Mononuclear cell (primary cell): ENCODE data around the gene POLD3. TPM values are rescaled to one million over a fixed set of nuclear protein-coding genes. Genes with fewer than 3 reads are reported as not detected.

ENCODE experiments used
- H3K27me3 ChIP-seq: 2 replicates; pipeline ENCODE4 v1.6.0; 2011; ENCODE audit warnings: low read length, control low read depth; ENCODE audit not compliant: insufficient read depth
- H3K4me1 ChIP-seq: 2 replicates; pipeline ENCODE4 v1.5.1; 2011; ENCODE audit warnings: mild to moderate bottlenecking, low read length, control low read depth; ENCODE audit not compliant: insufficient read depth
- H3K4me3 ChIP-seq: 2 replicates; pipeline ENCODE4 v1.5.1; 2011; ENCODE audit warnings: mild to moderate bottlenecking, low read length, moderate library complexity
- H3K9me3 ChIP-seq: 2 replicates; pipeline ENCODE4 v1.5.1; 2011; ENCODE audit warnings: low read depth, mild to moderate bottlenecking, control low read depth, low read length
- total RNA-seq: library from RNA; depleted of rRNA; stranded (reverse); fragments of >200 nt; gene quantifications from one replicate; pipeline ENCODE4 v1.2.3, GENCODE V29; 2012

Gene POLD3
- total RNA-seq, 1 donor, result 5.7 TPM

DNA sequence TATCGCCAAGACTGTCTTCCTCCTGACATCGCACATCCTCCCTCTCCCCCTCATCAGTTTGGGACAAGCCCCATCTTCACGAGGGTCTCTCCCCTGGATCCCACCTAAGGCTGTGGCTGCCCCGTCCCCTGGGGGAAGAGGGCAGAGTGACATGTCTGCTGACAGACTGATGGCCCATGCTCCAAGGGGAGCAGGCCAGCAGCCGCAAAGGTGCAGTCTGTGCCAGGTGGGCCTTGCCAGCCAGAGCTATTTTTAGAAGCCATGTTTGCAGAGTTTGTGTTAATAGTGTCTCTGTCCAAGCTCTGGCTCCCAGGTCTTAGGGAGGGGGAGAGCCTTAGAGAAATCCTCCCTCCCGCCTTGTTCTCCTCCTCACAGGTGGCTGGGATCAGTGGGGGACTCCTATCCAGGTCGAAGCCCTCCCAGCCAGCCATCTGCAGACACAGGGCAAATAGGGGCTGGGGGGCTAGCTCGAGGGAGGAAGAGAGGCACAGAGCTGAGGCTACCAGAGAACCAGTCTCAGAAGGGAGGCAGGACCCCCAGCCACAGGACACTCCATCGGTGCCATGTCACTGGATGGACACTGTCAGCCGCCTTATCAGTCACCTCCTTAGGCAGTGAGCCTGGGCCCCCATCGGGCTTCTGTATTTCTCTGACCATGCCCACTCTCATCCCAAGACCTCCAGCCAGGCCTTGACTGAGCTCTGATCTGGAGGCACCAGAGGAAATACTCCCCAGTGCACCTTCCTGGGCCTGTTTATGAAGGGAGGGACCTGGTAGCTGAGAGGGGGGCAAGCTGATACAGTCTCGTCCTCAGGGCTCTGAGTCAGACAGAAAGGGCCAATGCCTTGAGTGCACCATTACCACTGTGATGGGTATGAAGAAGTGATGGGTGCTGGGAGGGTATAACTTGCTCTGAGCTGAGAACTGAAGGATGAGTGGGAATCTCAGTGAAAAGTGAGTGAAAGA is 89.6 kb downstream of the POLD3 start:
- no peak overlapping the region for H3K4me3 ChIP-seq
- H3K4me1 ChIP-seq, result peaks cover 11% of the 10 kb centered on the region
- H3K27me3 ChIP-seq, result peaks cover 13% of the 10 kb centered on the region
- no peaks in the 10 kb centered on the region for H3K9me3 ChIP-seq

DNA sequence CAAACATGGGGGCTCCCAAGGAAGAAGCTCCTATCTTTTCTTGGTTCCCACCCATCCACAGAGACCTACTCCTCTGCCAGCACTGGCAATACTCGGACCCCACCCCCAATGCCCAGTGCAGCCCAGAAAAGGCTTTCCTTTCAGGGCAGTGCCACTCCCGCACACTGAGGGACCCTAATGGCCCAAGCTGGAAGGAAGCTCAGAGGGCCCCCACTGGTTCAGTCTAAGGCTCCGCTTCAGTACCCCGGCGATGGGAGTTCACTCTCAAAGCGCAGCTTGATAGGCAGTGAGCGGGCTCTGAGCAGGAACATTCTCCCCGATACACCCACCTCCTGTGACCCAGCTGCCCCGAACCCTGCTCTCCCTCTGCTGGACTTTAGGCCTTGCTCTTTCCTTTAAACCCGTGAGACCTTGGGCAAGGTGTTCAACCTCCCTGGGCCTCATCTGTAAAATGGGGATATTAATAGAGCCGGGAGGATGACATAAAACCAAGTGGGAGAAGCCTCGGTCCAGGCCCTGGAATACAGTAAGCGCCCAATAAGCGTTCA is 90.4 kb downstream of the POLD3 start:
- H3K4me1 ChIP-seq, result peaks cover 11% of the 10 kb centered on the region
- no peaks in the 10 kb centered on the region for H3K9me3 ChIP-seq
- H3K4me3 ChIP-seq, result no peak overlapping the region
- peaks cover 13% of the 10 kb centered on the region for H3K27me3 ChIP-seq

DNA sequence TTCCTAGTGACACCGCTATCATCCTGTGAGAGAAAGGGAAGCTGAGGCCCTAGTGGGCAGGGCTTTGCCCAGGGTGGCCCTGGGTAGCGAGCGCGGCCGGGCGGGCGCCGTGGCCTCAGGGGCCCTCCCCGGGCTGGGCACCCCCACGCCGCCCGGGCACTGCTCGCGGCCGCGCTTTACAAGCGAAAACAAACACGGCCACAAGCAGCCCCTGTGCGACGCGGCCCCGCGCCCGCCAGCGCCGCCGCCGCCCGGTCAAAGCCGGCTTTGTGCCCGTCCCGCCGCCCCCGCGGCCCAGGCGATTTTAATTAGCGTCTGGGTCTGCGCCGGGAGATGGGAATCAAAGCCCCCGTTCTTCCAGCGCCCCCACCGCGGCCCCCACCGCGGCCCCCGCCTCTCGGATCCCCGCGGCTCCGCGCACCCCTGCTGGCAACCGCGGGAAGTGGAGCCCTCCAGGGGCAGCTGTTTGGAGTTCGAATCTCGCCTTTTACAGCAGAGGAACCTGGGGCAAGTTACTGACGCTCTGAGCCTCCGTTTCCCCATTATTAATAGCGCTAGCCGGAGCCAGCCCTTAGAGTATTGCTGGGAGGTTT is 91.0 kb downstream of the POLD3 start:
- peaks cover 13% of the 10 kb centered on the region for H3K27me3 ChIP-seq
- peaks cover 11% of the 10 kb centered on the region for H3K4me1 ChIP-seq
- no peak overlapping the region for H3K4me3 ChIP-seq
- H3K9me3 ChIP-seq, result no peaks in the 10 kb centered on the region

DNA sequence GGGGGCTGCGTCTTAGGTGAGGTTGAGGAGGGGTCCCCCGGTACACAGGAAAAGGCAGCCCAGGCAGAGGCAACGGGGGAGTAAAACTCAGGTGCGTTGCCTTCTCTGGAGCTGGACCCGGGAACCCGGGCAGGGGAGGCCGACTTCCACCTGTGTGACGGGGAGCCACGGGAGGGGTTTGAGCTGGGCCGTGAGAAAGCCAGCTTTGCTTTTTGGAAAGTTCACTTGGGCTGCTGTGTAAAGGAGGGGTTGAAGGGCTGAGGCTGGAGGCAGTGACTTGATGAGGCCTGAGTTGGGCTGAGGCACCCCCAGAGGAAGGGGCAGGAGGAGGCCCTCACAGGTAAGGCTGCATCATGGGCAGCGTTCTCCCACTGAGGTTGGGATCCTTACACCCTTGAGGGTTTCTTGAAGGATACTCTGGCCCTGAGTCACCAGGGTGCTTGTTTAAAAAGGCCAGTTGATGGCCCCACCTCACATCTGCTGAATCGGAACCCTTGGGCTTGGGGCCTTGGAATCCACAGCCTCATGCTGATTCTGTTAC is 91.6 kb downstream of the POLD3 start:
- peaks cover 13% of the 10 kb centered on the region for H3K27me3 ChIP-seq
- no peak overlapping the region for H3K4me3 ChIP-seq
- H3K9me3 ChIP-seq, result no peaks in the 10 kb centered on the region
- peaks cover 11% of the 10 kb centered on the region for H3K4me1 ChIP-seq

DNA sequence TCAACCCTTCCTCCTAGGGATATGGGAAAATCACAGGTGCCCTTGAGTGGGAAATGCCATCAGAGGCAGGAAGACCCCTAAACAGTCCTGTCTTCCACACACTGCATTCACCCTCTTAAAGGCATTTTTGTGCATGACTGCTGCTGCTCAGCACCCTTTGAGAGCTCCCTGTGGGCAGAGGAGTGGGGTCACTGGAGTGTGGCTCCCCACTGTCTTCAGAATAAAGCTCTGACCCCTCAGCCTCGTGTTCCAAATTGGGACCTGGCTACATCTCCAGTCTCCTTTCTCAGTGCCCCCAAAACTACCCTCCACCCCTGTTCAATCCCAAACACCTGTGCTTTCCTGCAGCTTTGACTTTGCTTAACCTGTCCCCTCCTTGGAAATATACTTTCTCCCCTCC is 92.3 kb downstream of the POLD3 start:
- peaks cover 11% of the 10 kb centered on the region for H3K4me1 ChIP-seq
- peaks cover 13% of the 10 kb centered on the region for H3K27me3 ChIP-seq
- H3K4me3 ChIP-seq, result no peak overlapping the region
- H3K9me3 ChIP-seq, result no peaks in the 10 kb centered on the region

DNA sequence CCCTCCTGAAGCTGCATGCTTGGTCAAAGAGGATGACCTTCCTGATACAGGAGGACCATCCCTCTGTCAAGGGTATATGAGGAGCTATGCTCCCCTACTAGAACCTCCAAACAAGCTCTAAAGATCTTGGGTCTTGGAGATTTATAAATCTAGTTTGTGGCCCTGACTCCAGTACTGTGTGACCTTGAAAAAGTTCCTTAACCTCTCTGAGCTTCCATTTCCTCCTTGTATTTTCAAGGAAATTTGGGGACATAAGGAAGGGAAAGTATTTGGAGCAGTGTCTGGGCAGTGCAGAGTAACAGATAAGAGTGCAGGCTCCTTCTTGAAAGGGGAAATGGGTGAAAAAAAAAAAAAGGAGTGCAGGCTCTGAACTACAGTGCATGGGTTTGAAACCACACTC is 93.0 kb downstream of the POLD3 start:
- Histone ChIP-seq H3K4me3 (no peak overlapping the region), H3K4me1 (peaks cover 11% of the 10 kb centered on the region), H3K9me3 (no peaks in the 10 kb centered on the region), H3K27me3 (peaks cover 13% of the 10 kb centered on the region)

DNA sequence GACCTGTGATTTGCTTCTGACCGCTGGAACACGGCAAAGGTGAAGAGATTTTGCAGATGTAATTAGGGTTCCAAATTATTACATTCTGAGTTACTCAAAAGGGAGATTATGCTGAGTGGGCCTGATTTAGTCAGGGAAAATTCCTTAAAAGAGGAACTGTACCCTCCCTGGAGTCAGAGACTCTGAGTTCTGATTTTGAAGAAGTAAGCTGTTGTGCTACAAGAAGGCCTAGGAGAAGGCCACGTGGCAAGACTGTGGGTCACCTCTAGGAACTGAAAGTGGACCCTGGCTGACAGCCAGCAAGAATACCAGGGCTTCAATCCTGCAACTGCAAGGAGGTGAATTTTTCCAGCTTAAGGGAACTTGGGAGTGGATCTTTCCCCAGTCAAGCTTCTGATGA is 93.5 kb downstream of the POLD3 start:
- Histone ChIP-seq H3K4me3 (no peak overlapping the region), H3K9me3 (no peaks in the 10 kb centered on the region), H3K27me3 (peaks cover 13% of the 10 kb centered on the region), H3K4me1 (peaks cover 11% of the 10 kb centered on the region)

DNA sequence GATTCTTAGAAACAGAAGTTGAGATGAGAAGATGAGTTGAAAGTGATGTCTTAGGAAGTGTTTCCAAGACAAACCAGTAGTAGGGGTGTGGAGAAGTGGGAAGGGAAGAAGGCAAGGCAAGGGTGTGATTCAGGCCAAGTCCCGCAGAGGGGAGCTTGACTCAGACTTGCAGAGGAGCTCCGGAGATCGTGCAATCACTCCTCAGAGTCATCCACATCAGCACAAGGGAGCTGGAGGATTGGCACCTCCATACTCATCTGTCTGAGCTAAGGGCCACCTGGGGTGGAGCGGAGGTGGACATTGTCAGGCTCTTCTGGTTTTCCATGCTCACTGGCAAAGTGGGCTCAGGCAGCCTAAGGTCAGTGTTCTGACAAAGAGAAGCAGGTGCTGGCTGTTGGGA is 94.4 kb downstream of the POLD3 start:
- H3K4me3 ChIP-seq, result no peak overlapping the region
- peaks cover 13% of the 10 kb centered on the region for H3K27me3 ChIP-seq
- H3K4me1 ChIP-seq, result peaks cover 11% of the 10 kb centered on the region
- no peaks in the 10 kb centered on the region for H3K9me3 ChIP-seq

DNA sequence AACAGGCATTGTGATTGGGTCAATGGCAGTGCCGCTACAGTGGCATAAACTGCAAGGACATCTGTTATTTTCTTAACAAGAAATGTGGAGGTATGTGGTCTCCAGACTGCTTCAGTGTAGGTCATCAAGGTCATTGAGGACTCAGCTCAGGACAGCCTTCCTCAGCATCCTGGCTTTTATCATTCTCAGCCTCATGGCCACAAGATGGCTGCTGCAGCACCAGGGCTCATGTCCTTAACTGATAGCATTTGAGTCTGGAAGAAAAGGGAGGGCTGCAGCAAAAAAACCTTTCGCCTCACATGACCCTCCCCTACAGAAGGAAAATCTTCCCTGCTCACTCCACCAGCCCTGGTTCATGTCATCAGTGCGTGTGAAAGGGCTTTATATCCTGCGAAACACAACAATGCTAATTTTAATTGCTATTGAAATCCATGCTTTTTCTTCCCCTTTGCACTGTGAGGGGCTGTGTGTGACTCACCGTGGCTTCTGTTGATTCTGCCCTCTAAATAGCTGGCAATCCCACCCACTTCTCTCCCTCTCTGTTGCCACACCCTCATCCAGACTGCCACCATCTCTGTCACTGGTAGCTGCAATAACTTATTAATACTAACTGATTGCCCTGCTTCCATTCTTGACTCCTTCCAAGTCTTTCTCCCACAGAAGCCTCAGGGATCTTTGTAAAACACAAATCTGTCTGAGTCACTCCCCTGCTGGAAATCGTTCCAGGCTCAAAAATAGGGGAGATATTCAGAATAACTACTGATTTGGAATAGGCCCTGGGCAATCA is 95.0 kb downstream of the POLD3 start:
- peaks cover 11% of the 10 kb centered on the region for H3K27me3 ChIP-seq

DNA sequence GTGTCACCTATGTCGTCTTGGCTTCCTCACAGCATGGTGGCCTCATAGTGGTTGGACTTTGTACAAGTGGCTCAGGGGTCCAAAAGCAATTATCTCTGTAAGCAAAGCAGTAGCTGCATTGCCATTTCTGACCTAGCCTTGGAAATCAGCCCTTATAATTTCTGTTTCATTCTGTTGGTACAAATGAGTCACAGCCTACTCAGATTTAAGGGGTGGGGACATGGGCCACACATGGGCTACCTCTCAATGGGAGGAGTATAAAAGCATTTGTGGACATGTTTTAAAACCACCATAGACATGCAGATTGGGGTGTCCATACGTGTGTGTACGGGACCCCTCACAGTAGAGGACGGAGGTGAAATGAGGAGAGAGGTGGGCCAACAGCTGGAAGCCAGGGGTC is 97.3 kb downstream of the POLD3 start:
- no peak overlapping the region for H3K4me3 ChIP-seq
- H3K9me3 ChIP-seq, result no peaks in the 10 kb centered on the region
- peaks cover 11% of the 10 kb centered on the region for H3K4me1 ChIP-seq
- H3K27me3 ChIP-seq, result no peaks in the 10 kb centered on the region

More for the DNA sequence above, 95.0 kb downstream of the POLD3 start:
- H3K9me3 ChIP-seq, result no peaks in the 10 kb centered on the region
- H3K4me3 ChIP-seq, result no peak overlapping the region
- peaks cover 11% of the 10 kb centered on the region for H3K4me1 ChIP-seq

DNA sequence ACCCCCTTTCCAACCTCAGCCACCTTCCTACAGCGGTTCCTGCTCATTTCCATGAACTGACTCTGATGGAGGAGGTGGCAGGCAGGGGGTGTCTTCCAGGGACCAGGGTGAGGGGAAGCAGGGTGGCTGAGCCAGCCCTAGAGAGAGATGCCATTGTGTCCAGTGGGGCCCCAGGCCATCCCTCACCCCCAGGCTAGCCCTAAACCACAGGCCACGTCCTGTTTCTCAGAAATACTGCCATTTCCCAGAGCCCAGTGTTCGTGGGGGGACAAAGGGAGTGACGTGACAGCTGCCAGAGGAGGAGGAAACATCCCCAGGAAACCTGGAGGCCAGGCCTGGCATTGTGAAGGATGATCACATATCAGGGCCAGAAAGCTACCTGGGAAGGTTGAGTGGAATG is 99.4 kb downstream of the POLD3 start:
- no peaks in the 10 kb centered on the region for H3K4me1 ChIP-seq

More for the DNA sequence above, 99.4 kb downstream of the POLD3 start:
- no peaks in the 10 kb centered on the region for H3K9me3 ChIP-seq
- H3K4me3 ChIP-seq, result no peak overlapping the region
- no peaks in the 10 kb centered on the region for H3K27me3 ChIP-seq

Other genes with a start within 250 kb of the POLD3 start
- 3.5 TPM for gene PGM2L1, start 194.1 kb upstream of the POLD3 start, total RNA-seq
- 12.9 TPM for gene KCNE3, start 125.0 kb upstream of the POLD3 start, total RNA-seq
- 10.5 TPM for gene LIPT2, start 98.9 kb upstream of the POLD3 start, total RNA-seq
- gene CHRDL2, start 138.8 kb downstream of the POLD3 start, total RNA-seq, result not detected
- 29.5 TPM for gene RNF169, start 156.3 kb downstream of the POLD3 start, total RNA-seq